GM13977 (cell line): ENCODE data around the gene OTOGL.

Source experiments
- DNase-seq: peaks from one replicate; pipeline ENCODE4 v3.0.0; 2012; ENCODE audit warnings: low spot score
- CTCF ChIP-seq: IDR thresholded peaks from 2 replicates; pipeline ENCODE4 v1.5.1; 2012; ENCODE audit warnings: mild to moderate bottlenecking, control low read depth; ENCODE audit not compliant: insufficient read depth; ENCODE audit errors: extremely low read depth, missing control alignments
- in situ Hi-C: fragments of 300-500 bp; cut with MboI; formaldehyde crosslinking; loops from one replicate; pipeline ENCODE4 v1.12.0; 2022; ENCODE audit warnings: low sequenced_read_pairs, low pct_unique_long_range_greater_than_20kb, mixed read lengths, inconsistent platforms; ENCODE audit not compliant: unreplicated experiment

OTOGL gene

GRCh38 chr12:80230068-80230467, 130.7 kb downstream of the OTOGL start:
- DNase-seq: no peak
- in situ Hi-C loops: no loop called here
- no peak for TF ChIP-seq CTCF

DNA sequence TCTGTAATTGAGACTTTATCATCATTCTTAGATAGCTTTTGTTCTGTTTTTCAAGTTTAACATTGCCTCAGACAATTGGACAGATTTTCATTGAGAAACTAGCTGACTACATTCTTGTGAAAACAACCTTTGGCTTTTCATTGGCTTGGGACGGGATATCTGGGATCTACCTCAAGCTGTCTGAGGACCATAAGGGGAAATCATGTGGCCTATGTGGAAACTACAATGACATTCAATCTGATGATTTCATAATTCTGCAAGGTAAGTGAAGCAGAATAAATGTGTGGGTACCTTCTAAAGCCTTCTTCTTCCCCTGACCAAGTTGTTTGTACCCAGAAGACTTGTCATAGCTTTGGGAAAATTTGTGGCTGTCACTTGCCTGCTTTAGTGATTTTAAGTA, 133.5 kb downstream of the OTOGL start:
- TF ChIP-seq CTCF: no peak
- in situ Hi-C loops: no loop called here
- DNase-seq: no peak

GRCh38 chr12:80233926-80234325, 134.6 kb downstream of the OTOGL start:
- in situ Hi-C loops: no loop called here

DNA sequence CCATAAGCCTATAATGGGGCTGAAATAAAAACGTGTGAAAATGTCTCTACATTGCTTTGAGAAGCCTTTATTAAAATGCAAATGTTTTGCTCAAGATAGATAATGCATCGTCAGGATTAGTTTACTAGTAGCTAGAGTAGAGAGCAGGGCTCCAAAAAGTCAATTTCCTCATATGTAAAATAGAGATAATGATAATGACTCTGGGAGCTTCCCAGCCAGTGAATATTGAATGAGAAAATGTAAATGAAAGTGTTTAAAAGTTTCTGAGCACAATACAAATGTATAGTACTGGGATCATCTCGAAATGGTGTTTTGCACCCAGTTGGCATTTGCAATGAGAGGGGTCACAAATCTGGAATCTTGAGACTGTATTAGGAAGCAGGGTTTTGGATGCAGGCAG, 135.3 kb downstream of the OTOGL start:
- in situ Hi-C loops: no loop called here
- no peak for TF ChIP-seq CTCF
- DNase-seq: no peak

More at GRCh38 chr12:80233926-80234325, 134.6 kb downstream of the OTOGL start:
- no peak for TF ChIP-seq CTCF
- no peak for DNase-seq

- TF ChIP-seq CTCF: no peak
- DNase-seq: no peak
- in situ Hi-C loops: no loop called here
Observed at GRCh38 chr12:80235944-80236343, 136.6 kb downstream of the OTOGL start.

DNA sequence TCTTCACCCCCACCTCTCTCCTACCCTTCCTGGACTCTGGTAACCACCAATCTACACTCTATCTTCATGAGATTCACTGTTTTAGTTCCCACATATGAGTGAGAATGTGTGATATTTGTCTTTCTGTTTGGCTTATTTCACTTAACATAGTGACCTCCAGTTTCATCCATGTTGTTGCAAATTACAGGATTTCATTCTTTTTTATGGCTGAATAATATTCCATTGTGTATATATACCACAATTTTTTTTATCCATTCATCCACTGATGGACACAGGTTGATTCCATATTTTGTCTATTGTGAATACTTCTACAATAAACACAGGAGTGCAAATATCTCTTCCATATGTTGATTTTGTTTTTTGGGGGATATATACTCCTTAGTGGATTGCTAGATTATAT, 140.5 kb downstream of the OTOGL start:
- in situ Hi-C loops: no loop called here
- no peak for TF ChIP-seq CTCF
- DNase-seq: no peak
